CD4-positive, alpha-beta T cell (primary cell): ENCODE results near the gene C19orf67. TPM values are rescaled to one million over a fixed set of nuclear protein-coding genes. Genes with fewer than 3 reads are reported as not detected.

Experiments used
- ATAC-seq: fragments of 200-7000 bp; cut with Tn5 transposase; one replicate; pipeline ENCODE4 v1.10.0; 2022; ENCODE audit warnings: mild to moderate bottlenecking; ENCODE audit not compliant: poor library complexity
- CTCF ChIA-PET: fragments of 350-600 bp; sonication (Branson Sonifier 250); formaldehyde crosslinking; loops from one replicate; lab custom pipeline; 2021; ENCODE audit warnings: antibody characterized with exemption, inconsistent platforms; lab: Charles Lee
- POLR2A ChIA-PET: fragments of 350-600 bp; sonication (Branson Sonifier 250); formaldehyde crosslinking; loops from one replicate; lab custom pipeline; 2021; ENCODE audit warnings: antibody characterized with exemption, inconsistent platforms; lab: Charles Lee
- DNase-seq, 14 experiments: peaks; one replicate each; pipeline ENCODE4 v3.0.0-alpha.2; 2013 to 2020; ENCODE audit warnings: mixed read lengths in 2 of 14
- H3K27ac ChIP-seq, 2 donors: one replicate each; pipeline versions ENCODE4 v1.5.1 to v1.7.0; 2013; ENCODE audit warnings: low read length in 2 of 2, low read depth in 1 of 2, mild to moderate bottlenecking in 1 of 2
- H3K27me3 ChIP-seq, 2 experiments: 1 replicate in 1 of 2; 2 replicates in 1 of 2; pipeline versions ENCODE4 v1.6.1 to v1.7.0; 2013; ENCODE audit warnings: low read length in 2 of 2, control low read depth in 1 of 2, mild to moderate bottlenecking in 1 of 2, moderate library complexity in 1 of 2; ENCODE audit not compliant: insufficient read depth in 2 of 2, control insufficient read depth in 1 of 2
- H3K36me3 ChIP-seq: one replicate; pipeline ENCODE4 v1.6.1; 2013; ENCODE audit warnings: low read length, control low read depth; ENCODE audit not compliant: insufficient read depth
- H3K4me1 ChIP-seq: one replicate; pipeline ENCODE4 v1.6.1; 2013; ENCODE audit warnings: low read length, control low read depth; ENCODE audit not compliant: insufficient read depth
- H3K4me3 ChIP-seq: one replicate; pipeline ENCODE4 v1.5.1; 2013; ENCODE audit warnings: mild to moderate bottlenecking, low read length, moderate library complexity
- H3K9me3 ChIP-seq, 2 experiments: 1 replicate in 1 of 2; 2 replicates in 1 of 2; pipeline versions ENCODE4 v1.6.1 to v1.7.0; 2013; ENCODE audit warnings: low read length in 2 of 2, mild to moderate bottlenecking in 2 of 2, control low read depth in 1 of 2, moderate library complexity in 1 of 2; ENCODE audit not compliant: control insufficient read depth in 1 of 2, insufficient read depth in 1 of 2
- H3K27ac Mint-ChIP-seq: one replicate; pipeline ENCODE4 v1.8.0; 2020; ENCODE audit warnings: mixed read lengths
- H3K27me3 Mint-ChIP-seq: one replicate; pipeline ENCODE4 v1.8.0; 2021; ENCODE audit warnings: mixed read lengths
- H3K36me3 Mint-ChIP-seq: one replicate; pipeline ENCODE4 v1.8.0; 2021; ENCODE audit warnings: low read depth, mixed read lengths
- H3K4me1 Mint-ChIP-seq: one replicate; pipeline ENCODE4 v1.8.0; 2021; ENCODE audit warnings: low read depth, mixed read lengths
- H3K4me3 Mint-ChIP-seq: one replicate; pipeline ENCODE4 v1.8.0; 2020; ENCODE audit warnings: mild to moderate bottlenecking, mixed read lengths
- H3K9me3 Mint-ChIP-seq: one replicate; pipeline ENCODE4 v1.8.0; 2020; ENCODE audit warnings: mixed read lengths
- intact Hi-C, 2 experiments: fragments of 100-400 bp; cut with DNase I in 1 of 2; cut with micrococcal nuclease in 1 of 2; formaldehyde crosslinking; loops; one replicate each; pipeline versions ENCODE4 v1.15.1 to v1.9.0; 2023 to 2025; cut with DNase I, micrococcal nuclease
- total RNA-seq, 174 experiments: library from RNA in 2 of 174; stranded (reverse) in 2 of 174; gene quantifications; one replicate each; pipeline ENCODE4 v1.2.3 and lab custom pipeline; 2021 to 2026
- TF ChIP-seq, protein P1 (sequence below): fragments of 200-600 bp; IDR thresholded peaks from one replicate; pipeline ENCODE4 v1.8.0; 2022; ENCODE audit warnings: antibody characterized with exemption, mild to moderate bottlenecking

C19orf67 gene
- total RNA-seq, 2 experiments from 2014 or later, result not detected

- peak overlapping the region; percentile 91 for H3K4me3 Mint-ChIP-seq
- ATAC-seq (peak; percentile 94), DNase-seq (peak; percentile 98 to 100 (median 99))
- ChIA-PET CTCF (interaction anchor here (0.8 to 4.6 kb wide), 5 partner anchors 9 to 267 kb away, joined by 3 to 26 read pairs (median 4); partner anchors contain the start of genes ASF1B and MISP3), POLR2A (interaction anchor here (0.6 to 3.0 kb wide), 14 partner anchors 9 to 1752 kb away, joined by 3 to 33 read pairs (median 4); partner anchors contain the start of genes ASF1B, DDX39A, IL27RA and PRKACA)
- peaks cover 14% of the 10 kb centered on the region for H3K4me1 Mint-ChIP-seq
- TF ChIP-seq, protein P1, sequence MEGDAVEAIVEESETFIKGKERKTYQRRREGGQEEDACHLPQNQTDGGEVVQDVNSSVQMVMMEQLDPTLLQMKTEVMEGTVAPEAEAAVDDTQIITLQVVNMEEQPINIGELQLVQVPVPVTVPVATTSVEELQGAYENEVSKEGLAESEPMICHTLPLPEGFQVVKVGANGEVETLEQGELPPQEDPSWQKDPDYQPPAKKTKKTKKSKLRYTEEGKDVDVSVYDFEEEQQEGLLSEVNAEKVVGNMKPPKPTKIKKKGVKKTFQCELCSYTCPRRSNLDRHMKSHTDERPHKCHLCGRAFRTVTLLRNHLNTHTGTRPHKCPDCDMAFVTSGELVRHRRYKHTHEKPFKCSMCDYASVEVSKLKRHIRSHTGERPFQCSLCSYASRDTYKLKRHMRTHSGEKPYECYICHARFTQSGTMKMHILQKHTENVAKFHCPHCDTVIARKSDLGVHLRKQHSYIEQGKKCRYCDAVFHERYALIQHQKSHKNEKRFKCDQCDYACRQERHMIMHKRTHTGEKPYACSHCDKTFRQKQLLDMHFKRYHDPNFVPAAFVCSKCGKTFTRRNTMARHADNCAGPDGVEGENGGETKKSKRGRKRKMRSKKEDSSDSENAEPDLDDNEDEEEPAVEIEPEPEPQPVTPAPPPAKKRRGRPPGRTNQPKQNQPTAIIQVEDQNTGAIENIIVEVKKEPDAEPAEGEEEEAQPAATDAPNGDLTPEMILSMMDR, result no peak
- no peaks in the 10 kb centered on the region for H3K9me3 Mint-ChIP-seq
- intact Hi-C loops, result loop anchor here (2.0 to 10.0 kb wide), 6 partner anchors 36 to 614 kb away; partner anchors contain the start of genes ASF1B (in 1 of the 2), C19orf53 (in 1 of the 2), DCAF15 (in 1 of the 2) and NDUFB7 (in 1 of the 2)
- Histone ChIP-seq H3K36me3 (no peaks in the 10 kb centered on the region), H3K4me1 (peaks cover 23% of the 10 kb centered on the region), H3K9me3 (no peaks in the 10 kb centered on the region), H3K27me3 (no peaks in the 10 kb centered on the region), H3K27ac (peak overlapping the region; percentile 73 to 74), H3K4me3 (peak overlapping the region; percentile 81)
- no peaks in the 10 kb centered on the region for H3K36me3 Mint-ChIP-seq
- peak overlapping the region; percentile 73 for H3K27ac Mint-ChIP-seq
- no peaks in the 10 kb centered on the region for H3K27me3 Mint-ChIP-seq
These were observed 4.4 kb downstream of the C19orf67 start for GRCh38 chr19:14080887-14081796.

GRCh38 chr19:14078411-14078810 is 7.2 kb downstream of the C19orf67 start:
- H3K36me3 Mint-ChIP-seq, result no peaks in the 10 kb centered on the region
- no peaks in the 10 kb centered on the region for H3K27me3 ChIP-seq
- H3K36me3 ChIP-seq, result no peaks in the 10 kb centered on the region
- TF ChIP-seq, protein P1, result no peak
- H3K4me1 ChIP-seq, result peaks cover 44% of the 10 kb centered on the region
- no peaks in the 10 kb centered on the region for H3K9me3 Mint-ChIP-seq
- H3K27me3 Mint-ChIP-seq, result peaks cover 4% of the 10 kb centered on the region
- H3K9me3 ChIP-seq, result no peaks in the 10 kb centered on the region
- POLR2A ChIA-PET, result interaction anchor here (0.7 kb wide), 1 partner anchor 32 kb away, joined by 3 read pairs; no protein-coding TSS in a partner anchor
- intact Hi-C loops, result no loop called here
- CTCF ChIA-PET, result interaction anchor here (0.8 to 1.2 kb wide), 3 partner anchors 36 to 58 kb away, joined by 3 to 4 read pairs (median 4); partner anchors contain the start of genes ASF1B and IL27RA
- H3K27ac Mint-ChIP-seq, result no peak overlapping the region
- peaks cover 30% of the 10 kb centered on the region for H3K4me1 Mint-ChIP-seq
- no peak overlapping the region for H3K4me3 Mint-ChIP-seq
- DNase-seq (peak in 1 of 14 experiments; percentile 45), ATAC-seq (no peak)
- H3K27ac ChIP-seq, result no peak overlapping the region
- no peak overlapping the region for H3K4me3 ChIP-seq
